Prostate gland (tissue), 2 donors: ENCODE results near the gene ILKAP. TPM values are rescaled to one million over a fixed set of nuclear protein-coding genes. Genes with fewer than 3 reads are reported as not detected.

Experiments
- DNase-seq: peaks from one replicate; pipeline ENCODE4 v3.0.0-alpha.2; 2019; ENCODE audit warnings: low spot score
- H3K27ac ChIP-seq, 2 donors: fragments of 200-600 bp; sonication (generic); 2 replicates each; pipeline ENCODE4 v1.5.1; 2017 to 2019
- H3K27me3 ChIP-seq: fragments of 200-600 bp; sonication (generic); replicated peaks from 2 replicates; pipeline ENCODE4 v1.5.1; 2019; ENCODE audit not compliant: insufficient read depth
- H3K36me3 ChIP-seq, 2 donors: fragments of 200-600 bp; sonication (generic); 1 replicate in 1 of 2; 2 replicates in 1 of 2; pipeline versions ENCODE4 v1.5.1 to v1.8.1; 2017 to 2019
- H3K4me1 ChIP-seq: fragments of 200-600 bp; sonication (generic); replicated peaks from 2 replicates; pipeline ENCODE4 v1.5.1; 2019
- H3K4me3 ChIP-seq, 2 donors: fragments of 200-600 bp; sonication (generic); 2 replicates each; pipeline ENCODE4 v1.5.1; 2017 to 2019
- H3K9me3 ChIP-seq: fragments of 200-600 bp; sonication (generic); 2 replicates; pipeline ENCODE4 v1.5.1; 2017
- POLR2A ChIP-seq: fragments of 450-650 bp; IDR thresholded peaks from one replicate; pipeline ENCODE4 v1.6.1; 2016; ENCODE audit warnings: antibody characterized with exemption, mild to moderate bottlenecking
- POLR2AphosphoS5 ChIP-seq: sonication (generic); formaldehyde crosslinking; IDR thresholded peaks from one replicate; pipeline ENCODE4 v1.6.1; 2017; ENCODE audit warnings: antibody characterized with exemption
- WGBS: methylation state at CpG from one replicate; pipeline ENCODE4 v1.1.5; 2018; 5-methylcytosine and 5-hydroxymethylcytosine counted together
- intact Hi-C: fragments of 100-400 bp; cut with DNase I; formaldehyde crosslinking; loops from one replicate; pipeline ENCODE4 v1.14.2; 2022
- total RNA-seq, 2 donors: library from RNA; depleted of rRNA; stranded (reverse); fragments of >200 nt; gene quantifications; one replicate each; pipeline ENCODE4 v1.1.0, GENCODE V29; 2016
- TF ChIP-seq, protein P1 (sequence below), 4 experiments: fragments of 200-600 bp in 2 of 4; fragments of 450-650 bp in 2 of 4; sonication (generic) in 2 of 4; IDR thresholded peaks; 1 replicate in 3 of 4; 2 replicates in 1 of 4; pipeline ENCODE4 v1.5.1; 2016 to 2019; ENCODE audit warnings: antibody characterized with exemption in 4 of 4, mild to moderate bottlenecking in 2 of 4, moderate library complexity in 2 of 4

Gene ILKAP
- total RNA-seq, 2 donors from 2014 or later: 33.6 to 41.8 TPM

DNA sequence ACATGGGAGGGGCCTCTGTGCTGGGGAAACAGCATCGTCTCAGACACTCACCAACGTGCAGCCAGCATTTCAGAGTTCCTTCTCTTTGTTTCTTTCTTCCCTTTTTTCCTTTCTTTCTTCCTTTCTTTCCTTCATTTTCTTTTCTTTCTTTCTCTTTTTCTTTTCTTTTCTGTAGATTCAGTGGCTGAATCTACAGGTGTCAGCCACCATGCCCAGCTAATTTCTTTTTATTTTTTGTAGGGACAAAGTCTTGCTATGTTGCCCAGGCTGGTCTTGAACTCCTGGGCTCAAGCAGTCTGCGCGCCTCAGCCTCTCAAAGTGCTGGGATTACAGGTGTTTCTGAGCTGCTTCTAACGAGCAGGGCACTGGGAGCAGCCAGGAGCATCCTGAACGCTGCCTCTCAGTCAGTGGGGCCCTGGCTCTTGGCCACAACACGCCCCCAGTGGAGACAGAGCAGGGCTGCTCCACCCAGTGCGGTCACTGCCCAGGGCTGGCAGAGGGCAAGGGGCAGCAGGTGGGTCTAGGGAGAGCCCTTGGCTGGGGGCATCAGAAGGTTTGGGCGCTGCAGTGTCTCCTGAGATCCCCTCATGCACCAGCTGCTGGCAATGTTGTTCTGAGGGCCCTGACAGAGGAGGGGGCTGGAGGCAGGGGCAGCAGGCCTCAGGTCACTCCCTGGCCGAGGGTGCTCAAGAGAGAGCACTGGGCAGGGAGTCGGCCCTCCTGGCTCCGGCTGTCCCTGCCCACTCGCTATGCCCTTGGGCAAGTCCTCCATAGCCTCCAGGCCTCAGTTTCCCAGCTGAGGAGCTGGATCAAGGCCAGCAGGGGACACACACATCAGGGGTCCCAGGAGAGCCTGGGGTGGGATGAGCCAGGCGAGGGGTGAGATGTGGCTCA, 69.7 kb downstream of the ILKAP start:
- Histone ChIP-seq H3K9me3 (no peaks in the 10 kb centered on the region), H3K36me3 (no peaks in the 10 kb centered on the region), H3K4me3 (no peak overlapping the region), H3K27ac (no peak overlapping the region), H3K4me1 (no peaks in the 10 kb centered on the region), H3K27me3 (no peaks in the 10 kb centered on the region)
- intact Hi-C loops: no loop called here
- 80% methylated on average over 13 of the region's 14 CpGs for WGBS
- DNase-seq: no peak
- TF ChIP-seq POLR2A: no peak
- TF ChIP-seq POLR2AphosphoS5: no peak
- TF ChIP-seq, protein P1, sequence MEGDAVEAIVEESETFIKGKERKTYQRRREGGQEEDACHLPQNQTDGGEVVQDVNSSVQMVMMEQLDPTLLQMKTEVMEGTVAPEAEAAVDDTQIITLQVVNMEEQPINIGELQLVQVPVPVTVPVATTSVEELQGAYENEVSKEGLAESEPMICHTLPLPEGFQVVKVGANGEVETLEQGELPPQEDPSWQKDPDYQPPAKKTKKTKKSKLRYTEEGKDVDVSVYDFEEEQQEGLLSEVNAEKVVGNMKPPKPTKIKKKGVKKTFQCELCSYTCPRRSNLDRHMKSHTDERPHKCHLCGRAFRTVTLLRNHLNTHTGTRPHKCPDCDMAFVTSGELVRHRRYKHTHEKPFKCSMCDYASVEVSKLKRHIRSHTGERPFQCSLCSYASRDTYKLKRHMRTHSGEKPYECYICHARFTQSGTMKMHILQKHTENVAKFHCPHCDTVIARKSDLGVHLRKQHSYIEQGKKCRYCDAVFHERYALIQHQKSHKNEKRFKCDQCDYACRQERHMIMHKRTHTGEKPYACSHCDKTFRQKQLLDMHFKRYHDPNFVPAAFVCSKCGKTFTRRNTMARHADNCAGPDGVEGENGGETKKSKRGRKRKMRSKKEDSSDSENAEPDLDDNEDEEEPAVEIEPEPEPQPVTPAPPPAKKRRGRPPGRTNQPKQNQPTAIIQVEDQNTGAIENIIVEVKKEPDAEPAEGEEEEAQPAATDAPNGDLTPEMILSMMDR (IDR thresholded peaks at IDR 0.05): no peak

DNA sequence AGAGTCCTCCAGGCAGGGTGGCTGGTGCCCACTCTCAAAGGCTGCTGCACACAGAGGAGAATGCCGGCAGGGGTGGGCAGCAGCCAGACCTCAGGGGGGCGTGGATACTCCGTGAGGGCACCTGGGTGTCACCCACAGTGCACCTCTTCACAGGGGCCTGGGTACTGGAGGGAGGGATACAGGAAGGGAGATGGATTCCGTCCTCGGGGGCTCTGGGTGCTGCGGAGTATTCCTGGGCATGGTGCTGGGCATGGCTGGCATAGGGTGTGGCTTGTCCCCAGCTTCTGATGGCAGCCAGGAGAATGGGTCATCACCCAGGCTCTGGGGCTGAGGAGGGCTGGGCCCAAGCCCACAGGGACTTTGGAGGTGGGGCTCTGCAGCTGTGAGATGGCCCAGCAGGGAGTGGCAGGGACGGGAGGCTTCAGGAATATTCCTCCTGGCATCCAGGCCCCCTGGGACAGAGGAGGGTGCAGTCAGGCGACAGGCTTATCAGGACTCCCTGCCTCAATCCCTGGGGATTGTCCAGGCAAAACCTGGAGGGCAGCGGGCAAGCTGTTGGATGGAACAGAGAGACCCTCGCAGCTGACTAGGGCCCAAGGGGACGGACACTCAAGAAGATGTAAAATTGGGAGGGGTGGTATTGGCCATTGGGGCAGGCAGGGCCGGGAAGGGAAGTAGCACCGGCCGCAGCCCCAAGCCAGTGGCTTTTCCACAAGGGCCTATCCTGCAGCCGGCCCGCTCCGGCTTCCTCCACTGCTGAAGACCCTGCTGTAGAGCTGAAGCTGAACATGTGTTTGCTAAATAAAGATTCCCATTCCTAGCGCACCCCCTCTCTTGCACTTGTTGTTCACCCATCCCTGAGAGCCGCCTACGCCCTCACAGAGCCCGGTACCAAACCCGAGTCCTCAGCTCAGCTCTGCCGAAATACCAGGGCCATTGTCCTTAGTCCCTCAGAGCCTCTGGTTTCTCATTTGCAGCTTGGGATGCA, 70.7 kb downstream of the ILKAP start:
- H3K27me3 ChIP-seq: no peaks in the 10 kb centered on the region
- no peaks in the 10 kb centered on the region for H3K4me1 ChIP-seq
- no peak overlapping the region for H3K27ac ChIP-seq
- WGBS: 95% methylated on average over 23 of the region's 23 CpGs
- no peak for TF ChIP-seq POLR2A
- no peak for TF ChIP-seq POLR2AphosphoS5
- TF ChIP-seq, protein P1 (IDR thresholded peaks at IDR 0.05): no peak
- no peak overlapping the region for H3K4me3 ChIP-seq
- no peak for DNase-seq
- no peaks in the 10 kb centered on the region for H3K36me3 ChIP-seq
- intact Hi-C loops: no loop called here
- no peaks in the 10 kb centered on the region for H3K9me3 ChIP-seq

DNA sequence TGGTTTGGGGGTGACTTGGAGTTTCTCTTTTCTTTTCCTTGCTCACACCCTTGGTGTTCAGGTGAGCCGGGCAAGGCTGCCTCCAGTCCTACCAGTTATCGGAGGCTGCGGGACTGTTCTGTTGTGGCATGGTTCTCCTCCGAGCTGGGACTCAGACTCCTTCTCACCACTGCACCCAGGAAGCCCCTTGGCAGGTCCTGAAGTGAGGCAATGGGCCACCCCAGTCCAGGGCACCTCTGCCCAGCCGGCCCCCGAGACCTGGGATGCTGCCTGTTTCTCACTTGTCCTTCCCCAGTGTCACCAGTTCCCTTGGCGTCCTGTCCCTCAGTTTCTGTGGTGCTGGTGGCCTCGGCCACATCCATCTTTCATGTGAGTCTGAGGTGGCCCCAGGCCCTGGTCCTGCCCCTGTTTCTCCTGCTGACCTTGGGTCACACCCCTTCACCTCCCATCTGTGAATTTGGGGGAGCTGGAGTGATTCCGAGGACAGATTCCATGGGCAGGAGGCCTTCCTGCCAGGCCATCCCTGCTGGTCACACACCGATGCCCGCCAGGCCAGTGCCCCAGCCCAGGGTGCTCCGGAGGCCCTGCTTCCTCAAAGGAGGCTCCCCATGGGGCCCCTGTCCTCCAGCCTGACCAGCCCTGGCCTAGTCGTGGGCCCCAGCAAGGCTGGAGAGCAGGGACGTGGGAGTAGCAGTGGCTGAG, 71.6 kb downstream of the ILKAP start:
- Histone ChIP-seq H3K4me3 (no peak overlapping the region), H3K9me3 (no peaks in the 10 kb centered on the region), H3K27ac (no peak overlapping the region), H3K36me3 (no peaks in the 10 kb centered on the region), H3K27me3 (no peaks in the 10 kb centered on the region), H3K4me1 (no peaks in the 10 kb centered on the region)
- intact Hi-C loops: no loop called here
- WGBS: 96% methylated on average over 14 of the region's 14 CpGs
- TF ChIP-seq, protein P1 (IDR thresholded peaks at IDR 0.05): no peak
- TF ChIP-seq POLR2AphosphoS5 (no peak), POLR2A (no peak)
- DNase-seq: no peak

DNA sequence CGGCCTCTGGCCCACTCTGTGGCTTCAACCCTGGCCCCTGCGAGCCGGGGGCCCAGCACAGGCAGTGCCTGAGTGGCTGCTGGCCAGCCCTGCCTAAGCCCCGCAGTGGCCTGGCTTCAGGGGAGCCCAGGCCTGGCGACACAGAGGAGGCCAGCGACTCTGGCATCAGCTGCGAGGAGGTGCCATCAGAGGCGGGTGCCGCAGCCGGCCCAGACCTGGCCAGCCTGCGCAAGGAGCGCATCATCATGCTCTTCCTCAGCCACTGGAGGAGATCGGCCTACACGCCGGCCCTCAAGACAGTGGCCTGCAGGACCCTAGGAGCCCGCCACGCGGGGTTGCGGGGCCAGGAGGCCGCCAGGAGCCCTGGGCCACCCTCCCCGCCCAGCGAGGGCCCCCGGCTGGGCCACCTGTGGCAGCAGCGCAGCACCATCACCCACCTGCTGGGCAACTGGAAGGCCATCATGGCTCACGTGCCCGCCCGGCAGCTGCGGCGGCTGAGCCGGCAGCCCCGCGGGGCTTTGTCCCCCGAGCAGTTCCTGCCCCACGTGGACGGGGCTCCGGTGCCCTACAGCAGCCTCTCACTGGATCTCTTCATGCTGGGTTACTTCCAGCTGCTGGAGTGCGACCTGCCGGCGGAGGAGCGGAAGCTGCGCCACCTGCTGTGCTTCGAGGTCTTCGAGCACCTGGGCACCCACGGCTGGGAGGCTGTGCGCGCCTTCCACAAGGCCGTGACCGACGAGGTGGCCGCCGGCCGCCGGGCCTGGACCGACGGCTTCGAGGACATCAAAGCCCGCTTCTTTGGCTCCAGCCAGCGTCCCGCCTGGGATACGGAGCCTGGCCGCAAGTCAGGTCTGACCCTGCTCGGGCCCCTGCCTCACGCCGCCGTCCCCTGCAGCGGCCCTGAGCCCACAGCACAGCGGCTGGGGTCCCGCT, 72.5 kb downstream of the ILKAP start:
- DNase-seq: no peak
- 89% methylated on average over 47 of the region's 68 CpGs for WGBS
- Histone ChIP-seq H3K4me1 (no peaks in the 10 kb centered on the region), H3K27ac (no peak overlapping the region), H3K27me3 (no peaks in the 10 kb centered on the region), H3K36me3 (no peaks in the 10 kb centered on the region), H3K9me3 (no peaks in the 10 kb centered on the region), H3K4me3 (no peak overlapping the region)
- TF ChIP-seq POLR2AphosphoS5: no peak
- TF ChIP-seq POLR2A: no peak
- TF ChIP-seq, protein P1 (IDR thresholded peaks at IDR 0.05): no peak
- intact Hi-C loops: no loop called here
